H1 (cell line): ENCODE data around the gene PPOX. TPM values are rescaled to one million over a fixed set of nuclear protein-coding genes. Genes with fewer than 3 reads are reported as not detected.

Source experiments
- CTCF ChIA-PET: fragments of 300-600 bp; sonication (Branson Sonifier 250); formaldehyde crosslinking; loops from one replicate; lab custom pipeline; 2021; ENCODE audit not compliant: partially characterized antibody; lab: Charles Lee
- POLR2A ChIA-PET: fragments of 300-600 bp; sonication (Branson Sonifier 250); formaldehyde crosslinking; loops from one replicate; lab custom pipeline; 2021; ENCODE audit warnings: inconsistent platforms; ENCODE audit not compliant: partially characterized antibody; lab: Charles Lee
- DNase-seq, 2 experiments: peaks; one replicate each; pipeline versions ENCODE4 v3.0.0 to v3.0.0-alpha.2; 2010 to 2022; ENCODE audit warnings: low spot score in 2 of 2, low read depth in 1 of 2, mixed read lengths in 1 of 2
- FAIRE-seq: peaks from 2 replicates; lab custom pipeline; 2011; peaks lifted over from hg19 to GRCh38; lab: Jason Lieb, UNC
- H2AFZ ChIP-seq: 2 replicates; pipeline ENCODE4 v1.8.1; 2012; ENCODE audit warnings: low read length, inconsistent platforms
- H2AK5ac ChIP-seq: 2 replicates; pipeline ENCODE4 v1.6.1; 2013; ENCODE audit warnings: low read depth, low read length
- H2BK120ac ChIP-seq: replicated peaks from 2 replicates; pipeline ENCODE3; 2013; ENCODE audit warnings: low read depth, low read length, inconsistent platforms
- H2BK12ac ChIP-seq: 2 replicates; pipeline ENCODE4 v1.6.1; 2013; ENCODE audit warnings: low read depth, low read length
- H2BK15ac ChIP-seq: 2 replicates; pipeline ENCODE4 v1.6.1; 2013; ENCODE audit warnings: low read length
- H2BK20ac ChIP-seq: 2 replicates; pipeline ENCODE4 v1.6.1; 2013; ENCODE audit warnings: low read length
- H2BK5ac ChIP-seq: 2 replicates; pipeline ENCODE4 v1.6.1; 2013; ENCODE audit warnings: low read depth, low read length
- H3K14ac ChIP-seq: 2 replicates; pipeline ENCODE4 v1.6.1; 2013; ENCODE audit warnings: inconsistent platforms; ENCODE audit not compliant: insufficient read length
- H3K18ac ChIP-seq: 2 replicates; pipeline ENCODE4 v1.6.1; 2013; ENCODE audit warnings: low read length; ENCODE audit errors: extremely low read depth
- H3K23ac ChIP-seq: 2 replicates; pipeline ENCODE4 v1.6.1; 2013; ENCODE audit warnings: inconsistent platforms; ENCODE audit not compliant: insufficient read length
- H3K23me2 ChIP-seq: 2 replicates; pipeline ENCODE4 v1.6.1; 2013; ENCODE audit warnings: low read depth, low read length
- H3K27ac ChIP-seq: 2 replicates; pipeline ENCODE4 v1.6.1; 2011; ENCODE audit warnings: low read depth, low read length, inconsistent platforms
- H3K27me3 ChIP-seq, 4 experiments: replicated peaks in 1 of 4; 1 replicate in 1 of 4; 2 replicates in 3 of 4; pipeline versions ENCODE4 v1.6.1 to v1.8.1; 2011 to 2013; ENCODE audit warnings: low read length in 3 of 4, mild to moderate bottlenecking in 3 of 4, inconsistent platforms in 2 of 4, mixed read lengths in 2 of 4, moderate library complexity in 1 of 4; ENCODE audit not compliant: control insufficient read depth in 3 of 4, insufficient read depth in 3 of 4; ENCODE audit errors: extremely low read depth in 1 of 4
- H3K36me3 ChIP-seq, 4 experiments: 2 replicates each; pipeline versions ENCODE4 v1.6.1 to v1.8.1; 2011 to 2013; ENCODE audit warnings: mild to moderate bottlenecking in 4 of 4, low read length in 3 of 4, moderate library complexity in 2 of 4, control low read depth in 1 of 4, inconsistent platforms in 1 of 4; ENCODE audit not compliant: insufficient read depth in 4 of 4, control insufficient read depth in 2 of 4
- H3K4ac ChIP-seq: replicated peaks from 2 replicates; pipeline ENCODE3; 2013; ENCODE audit warnings: low read length, low read depth, mixed read lengths, inconsistent platforms; ENCODE audit not compliant: insufficient read length
- H3K4me1 ChIP-seq, 4 experiments: replicated peaks in 1 of 4; 1 replicate in 1 of 4; 2 replicates in 3 of 4; pipeline versions ENCODE4 v1.6.1 to v1.8.1; 2011 to 2013; ENCODE audit warnings: low read length in 3 of 4, inconsistent platforms in 2 of 4, mixed read lengths in 1 of 4; ENCODE audit not compliant: insufficient read depth in 4 of 4, control insufficient read depth in 3 of 4
- H3K4me2 ChIP-seq, 2 experiments: 2 replicates each; pipeline versions ENCODE4 v1.6.1 to v1.8.1; 2011 to 2013; ENCODE audit warnings: low read depth in 2 of 2, low read length in 2 of 2, control low read depth in 1 of 2, inconsistent platforms in 1 of 2, mild to moderate bottlenecking in 1 of 2; ENCODE audit not compliant: insufficient read depth in 1 of 2
- H3K4me3 ChIP-seq, 4 experiments: fragments of 200-600, 300-600 bp in 1 of 4; sonication (generic), shearing (Covaris generic), sonication (Bioruptor Twin) in 1 of 4; 2 replicates each; pipeline versions ENCODE4 v1.5.1 to v1.8.1; 2011 to 2016; ENCODE audit warnings: low read length in 4 of 4, low read depth in 3 of 4, control low read depth in 2 of 4, inconsistent platforms in 2 of 4, mild to moderate bottlenecking in 2 of 4, mixed read lengths in 1 of 4, moderate library complexity in 1 of 4; ENCODE audit not compliant: insufficient read depth in 2 of 4; ENCODE audit errors: extremely low read depth in 1 of 4
- H3K56ac ChIP-seq: replicated peaks from 2 replicates; pipeline ENCODE3; 2013; ENCODE audit warnings: low read depth, mild to moderate bottlenecking, mixed read lengths, low read length, inconsistent platforms; ENCODE audit not compliant: insufficient read length
- H3K79me1 ChIP-seq: 2 replicates; pipeline ENCODE4 v1.6.1; 2013; ENCODE audit warnings: low read depth, low read length, control low read depth
- H3K79me2 ChIP-seq, 2 experiments: 2 replicates each; pipeline versions ENCODE4 v1.6.1 to v1.8.1; 2012 to 2013; ENCODE audit warnings: low read length in 2 of 2, mild to moderate bottlenecking in 2 of 2, inconsistent platforms in 1 of 2; ENCODE audit not compliant: insufficient read depth in 2 of 2, control insufficient read depth in 1 of 2
- H3K9ac ChIP-seq, 4 experiments: replicated peaks in 1 of 4; 1 replicate in 1 of 4; 2 replicates in 3 of 4; pipeline versions ENCODE4 v1.6.1 to v1.8.1; 2011 to 2013; ENCODE audit warnings: low read depth in 3 of 4, low read length in 3 of 4, control low read depth in 2 of 4, mild to moderate bottlenecking in 2 of 4, moderate library complexity in 2 of 4, inconsistent platforms in 1 of 4; ENCODE audit errors: extremely low read depth in 1 of 4
- H3K9me3 ChIP-seq, 2 experiments: 2 replicates each; pipeline versions ENCODE4 v1.6.1 to v1.8.1; 2012 to 2013; ENCODE audit warnings: mild to moderate bottlenecking in 2 of 2, moderate library complexity in 2 of 2, control low read depth in 1 of 2, inconsistent platforms in 1 of 2, low read depth in 1 of 2, low read length in 1 of 2, mixed read lengths in 1 of 2; ENCODE audit not compliant: insufficient read depth in 2 of 2
- H4K20me1 ChIP-seq, 2 experiments: replicated peaks in 1 of 2; 2 replicates each; pipeline versions ENCODE3 to v1.8.1; 2011 to 2013; ENCODE audit warnings: inconsistent platforms in 2 of 2, low read length in 2 of 2, mild to moderate bottlenecking in 1 of 2; ENCODE audit not compliant: insufficient read depth in 2 of 2, control insufficient read depth in 1 of 2
- H4K5ac ChIP-seq: 2 replicates; pipeline ENCODE4 v1.6.1; 2013; ENCODE audit warnings: low read length, low read depth, mixed read lengths, inconsistent platforms; ENCODE audit not compliant: insufficient read length
- H4K8ac ChIP-seq: 2 replicates; pipeline ENCODE4 v1.8.0; 2013; ENCODE audit warnings: mild to moderate bottlenecking, moderate library complexity, low read length, inconsistent platforms; ENCODE audit not compliant: insufficient read depth; ENCODE audit errors: extremely low read depth
- H4K91ac ChIP-seq: replicated peaks from 2 replicates; pipeline ENCODE3; 2013; ENCODE audit warnings: low read length, mixed read lengths, inconsistent platforms; ENCODE audit not compliant: insufficient read length
- POU5F1 ChIP-seq: IDR thresholded peaks from 2 replicates; pipeline ENCODE4 v1.6.1; 2011; ENCODE audit warnings: low read depth, mild to moderate bottlenecking, low read length, moderate library complexity
- RFX5 ChIP-seq: IDR thresholded peaks from 2 replicates; pipeline ENCODE4 v1.6.1; 2011; ENCODE audit warnings: low read depth, low read length, improper control_type of control experiment, borderline replicate concordance
- SP2 ChIP-seq: IDR thresholded peaks from 2 replicates; pipeline ENCODE4 v1.6.1; 2012; ENCODE audit warnings: mild to moderate bottlenecking, low read length, inconsistent platforms
- WGBS, 2 experiments: shearing (Covaris generic) in 1 of 2; methylation state at CpG; one replicate each; pipeline versions ENCODE4 v1.1.6 to v1.1.7; 2013 to 2015; ENCODE audit warnings: low lambda C conversion rate in 2 of 2, mixed read lengths in 2 of 2, inconsistent platforms in 1 of 2, low coverage in 1 of 2, missing lambda C conversion rate in 1 of 2; ENCODE audit not compliant: insufficient replicate concordance in 2 of 2, insufficient coverage in 1 of 2, insufficient read length in 1 of 2; ENCODE audit errors: extremely low coverage in 1 of 2, missing lambda C conversion rate in 1 of 2; 5-methylcytosine and 5-hydroxymethylcytosine counted together
- polyA plus RNA-seq, 7 experiments: library from polyadenylated mRNA; depleted of rRNA in 3 of 7; stranded (reverse) in 5 of 7; unstranded in 2 of 7; fragments of >200 nt in 5 of 7; fragments of 200-250 nt in 2 of 7; gene quantifications; 1 replicate in 5 of 7; 2 replicates in 1 of 7; 4 replicates in 1 of 7; pipeline versions ENCODE4 v1.2.1 to v1.2.3, GENCODE V29; 2011 to 2013; ENCODE audit warnings: missing spikeins in 2 of 7, mixed read lengths in 2 of 7
- total RNA-seq: library from RNA; stranded (reverse); fragmentation: NEBNext Ultra II Directional; extraction: Animal tissue kit (Norgen Biotek cat#: 25700); gene quantifications from 2 replicates; pipeline ENCODE4 v1.2.1, GENCODE V29; 2021

The PPOX gene
- total and polyA plus RNA-seq, 2 of the 8 experiments (the other 6 are each of a cell fraction or from before 2014, with no cell fraction given), result 39.4 to 40.4 TPM

GRCh38 chr1:161174911-161175310 is 8.7 kb downstream of the PPOX start:
- TF ChIP-seq SP2 (no peak), POU5F1 (no peak), RFX5 (no peak)
- TF ChIP-seq, all 59 proteins: peak for 0
- Histone ChIP-seq H3K27me3 (no peaks in the 10 kb centered on the region), H2BK12ac (no peak overlapping the region), H3K14ac (no peak overlapping the region), H3K4me1 (peaks cover 0 to 13% (median under 1%) of the 10 kb centered on the region in 4 experiments; a peak in 3 of 7 replicates), H4K20me1 (peaks cover 0 to 6% of the 10 kb centered on the region in 2 experiments), H4K91ac (no peak overlapping the region), H3K4ac (no peak overlapping the region), H3K9ac (no peak overlapping the region), H4K5ac (no peak overlapping the region), H2BK120ac (no peak overlapping the region), H2AFZ (no peak overlapping the region), H3K79me1 (peaks cover 4% of the 10 kb centered on the region), H3K4me3 (no peak overlapping the region), H3K27ac (no peak overlapping the region), H3K79me2 (peaks cover 0 to 4% of the 10 kb centered on the region in 2 experiments; a peak in 1 of 4 replicates), H3K36me3 (peaks cover 13 to 43% (median 29%) of the 10 kb centered on the region in 4 experiments), H3K4me2 (no peak overlapping the region), H2BK15ac (no peak overlapping the region), H3K9me3 (no peaks in the 10 kb centered on the region), H3K56ac (no peak overlapping the region), H3K23me2 (peaks cover 2% of the 10 kb centered on the region; the same call in 1 of the 2 replicates), H4K8ac (no peak overlapping the region), H2BK5ac (no peak overlapping the region), H3K18ac (no peak overlapping the region), H2AK5ac (no peak overlapping the region), H2BK20ac (no peak overlapping the region), H3K23ac (no peak overlapping the region)
- FAIRE-seq, result no peak
- ChIA-PET POLR2A (interaction anchor here (4.0 kb wide), 1 partner anchor 8 kb away, joined by 51 read pairs; the partner anchor contains the start of gene PPOX), CTCF (interaction anchor here (2.8 kb wide), 1 partner anchor 9 kb away, joined by 27 read pairs; the partner anchor contains the start of gene PPOX)
- WGBS, 2 experiments, result 97% methylated on average over 11 of the region's 11 CpGs; no CpG with 5 or more reads in 1 of the 2 experiments
- no peak for DNase-seq
